Thyroid gland (tissue), 4 donors: Measurements from ENCODE around the gene CLEC20A.

ENCODE experiments used
- POLR2A ChIP-seq, 2 donors: fragments of 450-650 bp; IDR thresholded peaks; one replicate each; pipeline ENCODE4 v1.6.1; 2017; ENCODE audit warnings: antibody characterized with exemption in 2 of 2, mild to moderate bottlenecking in 2 of 2, moderate library complexity in 1 of 2
- TF ChIP-seq, protein P1 (sequence below), 6 experiments: fragments of 200-600 bp in 3 of 6; fragments of 450-650 bp in 3 of 6; sonication (generic) in 3 of 6; IDR thresholded peaks; one replicate each; pipeline ENCODE4 v1.5.1; 2016 to 2019; ENCODE audit warnings: antibody characterized with exemption in 6 of 6, mild to moderate bottlenecking in 2 of 6, inconsistent platforms in 1 of 6, moderate library complexity in 1 of 6

DNA sequence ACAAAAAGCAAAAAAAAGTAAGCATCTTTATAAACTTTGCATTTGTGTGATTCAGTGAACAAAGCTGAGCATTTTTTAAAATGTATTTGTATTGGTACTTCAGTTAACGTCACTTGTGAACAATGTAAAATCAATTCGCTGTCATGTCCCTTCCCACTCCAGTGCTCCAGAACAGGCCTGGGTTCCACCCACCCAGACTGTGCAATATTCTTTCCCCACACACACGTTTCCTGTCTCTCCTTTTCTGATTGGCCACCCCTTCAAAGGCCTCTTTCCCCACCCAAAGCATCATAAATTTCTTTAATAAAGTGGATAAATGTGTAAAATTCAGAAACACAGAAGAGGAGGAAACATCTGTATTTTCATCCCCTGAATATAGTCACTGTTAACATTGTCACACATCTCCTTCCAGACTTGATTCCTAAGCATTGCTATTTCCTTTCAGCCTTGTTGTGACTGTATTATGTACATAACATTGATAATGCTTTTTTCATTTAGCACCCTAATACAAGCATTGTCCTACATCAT, 12.0 kb downstream of the CLEC20A start:
- TF ChIP-seq, protein P1, sequence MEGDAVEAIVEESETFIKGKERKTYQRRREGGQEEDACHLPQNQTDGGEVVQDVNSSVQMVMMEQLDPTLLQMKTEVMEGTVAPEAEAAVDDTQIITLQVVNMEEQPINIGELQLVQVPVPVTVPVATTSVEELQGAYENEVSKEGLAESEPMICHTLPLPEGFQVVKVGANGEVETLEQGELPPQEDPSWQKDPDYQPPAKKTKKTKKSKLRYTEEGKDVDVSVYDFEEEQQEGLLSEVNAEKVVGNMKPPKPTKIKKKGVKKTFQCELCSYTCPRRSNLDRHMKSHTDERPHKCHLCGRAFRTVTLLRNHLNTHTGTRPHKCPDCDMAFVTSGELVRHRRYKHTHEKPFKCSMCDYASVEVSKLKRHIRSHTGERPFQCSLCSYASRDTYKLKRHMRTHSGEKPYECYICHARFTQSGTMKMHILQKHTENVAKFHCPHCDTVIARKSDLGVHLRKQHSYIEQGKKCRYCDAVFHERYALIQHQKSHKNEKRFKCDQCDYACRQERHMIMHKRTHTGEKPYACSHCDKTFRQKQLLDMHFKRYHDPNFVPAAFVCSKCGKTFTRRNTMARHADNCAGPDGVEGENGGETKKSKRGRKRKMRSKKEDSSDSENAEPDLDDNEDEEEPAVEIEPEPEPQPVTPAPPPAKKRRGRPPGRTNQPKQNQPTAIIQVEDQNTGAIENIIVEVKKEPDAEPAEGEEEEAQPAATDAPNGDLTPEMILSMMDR (IDR thresholded peaks at IDR 0.05), result no peak
- no peak for TF ChIP-seq POLR2A (IDR thresholded peaks at IDR 0.05)
